Heart left ventricle (tissue), 13 donors: ENCODE results near the gene COMMD10.

ENCODE experiments used
- POLR2A ChIP-seq, 2 donors: fragments of 450-650 bp; IDR thresholded peaks; one replicate each; pipeline ENCODE4 v1.6.1; 2017; ENCODE audit warnings: antibody characterized with exemption in 2 of 2, mild to moderate bottlenecking in 2 of 2, moderate library complexity in 2 of 2
- TF ChIP-seq, protein P1 (sequence below), 12 donors: fragments of 200-600 bp; sonication (generic) in 4 of 12; IDR thresholded peaks; one replicate each; pipeline versions ENCODE4 v1.5.0 to v1.8.0; 2018 to 2022; ENCODE audit warnings: antibody characterized with exemption in 12 of 12, mild to moderate bottlenecking in 5 of 12
- donor health status: ischemic (EF 13 %, LVEDD 7.1; RV severe dilation, severe dysfunction).
- donor health status: DM: no; HTN: yes; CAD: no.
- donor health status: DM: no; HTN: no; CAD: no.
- donor health status: ischemic (EF 25% LVEDD 6.9; RV normal size, moderate dysfunction).
- donor health status: ischemic (EF 25% LVEDD 5.7; RV mildly dilated, moderate dysfunction).
- donor health status: ischemic (EF 35%, LVEDD 5.7; RV mildly dilated, moderate dysfunction).
- donor health status: nonischemic (EF 11% LVEDD 7.7; RV severe dilation, severe dysfunction).
- donor health status: DM: yes; HTN: yes; CAD: no.
- donor health status: PGD.
- donor health status: ischemic (EF 29% LVEDD 5.4; RV normal size, mild dysfunction).
- donor health status: nonischemic (EF 23%, LVEDD 6.1; RV moderate dilation, normal function).

DNA sequence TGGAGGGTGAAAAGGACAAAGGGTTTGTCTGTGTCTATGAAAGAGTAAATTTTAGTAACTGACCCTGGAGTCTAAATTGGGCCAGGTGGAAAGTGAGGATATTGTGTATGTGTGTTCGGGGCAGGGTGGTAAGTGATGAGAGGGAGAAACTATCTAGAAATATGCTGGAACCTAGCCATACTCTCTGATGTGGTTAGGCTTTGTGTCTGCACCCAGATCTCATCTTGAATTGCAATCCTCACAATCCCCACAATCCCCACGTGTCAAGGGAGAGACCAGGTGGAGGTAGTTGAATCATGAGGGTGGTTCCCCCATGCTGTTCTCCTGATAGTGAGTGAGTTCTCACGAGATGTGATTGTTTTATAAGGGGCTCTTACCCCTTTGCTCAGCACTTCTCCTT lies 60.6 kb downstream of the COMMD10 start:
- TF ChIP-seq, protein P1, sequence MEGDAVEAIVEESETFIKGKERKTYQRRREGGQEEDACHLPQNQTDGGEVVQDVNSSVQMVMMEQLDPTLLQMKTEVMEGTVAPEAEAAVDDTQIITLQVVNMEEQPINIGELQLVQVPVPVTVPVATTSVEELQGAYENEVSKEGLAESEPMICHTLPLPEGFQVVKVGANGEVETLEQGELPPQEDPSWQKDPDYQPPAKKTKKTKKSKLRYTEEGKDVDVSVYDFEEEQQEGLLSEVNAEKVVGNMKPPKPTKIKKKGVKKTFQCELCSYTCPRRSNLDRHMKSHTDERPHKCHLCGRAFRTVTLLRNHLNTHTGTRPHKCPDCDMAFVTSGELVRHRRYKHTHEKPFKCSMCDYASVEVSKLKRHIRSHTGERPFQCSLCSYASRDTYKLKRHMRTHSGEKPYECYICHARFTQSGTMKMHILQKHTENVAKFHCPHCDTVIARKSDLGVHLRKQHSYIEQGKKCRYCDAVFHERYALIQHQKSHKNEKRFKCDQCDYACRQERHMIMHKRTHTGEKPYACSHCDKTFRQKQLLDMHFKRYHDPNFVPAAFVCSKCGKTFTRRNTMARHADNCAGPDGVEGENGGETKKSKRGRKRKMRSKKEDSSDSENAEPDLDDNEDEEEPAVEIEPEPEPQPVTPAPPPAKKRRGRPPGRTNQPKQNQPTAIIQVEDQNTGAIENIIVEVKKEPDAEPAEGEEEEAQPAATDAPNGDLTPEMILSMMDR (IDR thresholded peaks at IDR 0.05) = no peak
- no peak for TF ChIP-seq POLR2A (IDR thresholded peaks at IDR 0.05)
